ENCODE measurements around the gene NME3.

The NME3 gene

DNA sequence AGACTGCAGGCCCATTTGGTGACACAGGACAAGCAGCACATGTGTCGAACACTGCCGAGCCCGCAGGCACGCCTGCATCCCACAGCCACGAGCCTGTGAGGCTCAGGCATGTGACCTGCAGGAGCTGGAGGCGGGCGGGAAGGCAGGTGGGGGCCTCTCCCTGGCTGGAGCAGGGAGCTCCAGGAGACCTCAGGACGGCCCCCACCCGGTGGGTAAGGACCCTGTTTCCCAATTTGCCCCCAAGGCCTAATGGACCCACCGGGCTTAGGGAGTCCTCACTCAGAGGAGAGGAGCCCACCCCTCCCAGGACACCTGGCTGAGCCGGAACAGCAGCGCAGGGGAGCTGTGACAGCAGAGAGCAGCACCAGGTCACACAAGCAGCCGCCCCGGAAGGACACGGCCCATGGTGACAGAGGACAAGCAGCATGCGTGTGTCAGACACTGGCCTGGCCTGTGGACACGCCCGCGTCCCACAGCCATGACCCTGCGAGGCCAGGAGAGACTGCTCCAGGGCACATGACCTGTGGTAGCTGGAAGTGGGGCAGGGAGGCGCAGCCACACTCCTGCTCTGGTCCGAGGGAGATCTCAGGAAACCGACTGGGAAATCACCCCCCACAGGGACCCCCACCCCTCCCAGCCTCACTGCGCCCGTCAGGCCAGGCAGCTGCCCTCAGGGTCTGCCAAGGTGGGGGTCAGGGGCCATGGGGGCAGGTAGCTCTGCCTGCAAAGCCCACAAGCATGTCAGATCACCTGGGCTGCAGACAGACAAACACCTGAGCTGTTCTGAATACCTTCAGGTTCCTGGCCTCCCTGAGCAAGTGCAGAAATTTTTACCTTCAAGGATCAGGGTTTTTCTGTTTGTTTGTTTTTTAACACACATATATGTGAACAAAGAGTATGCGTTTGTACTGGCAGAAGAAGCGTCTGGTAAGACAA lies 8.7 kb upstream of the NME3 start:
- ATAC-seq (replicated peaks) (no peak), DNase-seq (no peak)
- Mint-ChIP-seq H3K4me3 (peak overlapping the region; percentile 4 to 19), H3K9me3 (no peaks in the 10 kb centered on the region), H3K27me3 (no peaks in the 10 kb centered on the region), H3K4me1 (peaks cover 12 to 33% of the 10 kb centered on the region in 2 donors), H3K36me3 (peaks cover 9 to 12% of the 10 kb centered on the region in 2 donors), H3K27ac (peak overlapping the region; percentile 86)

DNA sequence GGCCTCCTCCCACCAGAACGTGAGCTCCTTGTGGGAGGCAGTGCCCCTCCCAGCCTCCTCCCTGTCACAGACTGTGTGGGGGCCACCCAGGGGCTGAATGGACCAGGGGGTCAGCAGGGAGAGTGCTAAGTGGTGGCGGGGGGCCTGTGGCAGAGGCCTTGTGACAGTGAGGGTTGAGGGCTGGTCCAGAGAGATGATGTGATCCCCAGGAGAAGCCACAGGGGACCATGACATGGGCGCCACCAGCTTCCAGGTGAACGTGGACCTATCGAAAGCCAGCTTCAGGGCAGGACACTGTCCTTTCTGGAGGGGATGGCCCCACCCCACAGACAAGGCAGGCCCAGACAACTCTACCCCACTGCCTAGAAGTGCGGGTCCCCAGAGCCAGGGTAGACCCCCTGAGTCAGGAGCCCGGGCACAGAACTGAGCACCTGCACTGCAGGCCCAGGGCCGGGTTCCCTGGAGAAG lies 7.9 kb upstream of the NME3 start:
- peak overlapping the region; percentile 82 for H3K27ac Mint-ChIP-seq
- DNase-seq, result no peak
- H3K9me3 Mint-ChIP-seq, result no peaks in the 10 kb centered on the region
- no peak for ATAC-seq (replicated peaks)
- H3K36me3 Mint-ChIP-seq, result peaks cover 8 to 12% of the 10 kb centered on the region in 2 donors
- no peaks in the 10 kb centered on the region for H3K27me3 Mint-ChIP-seq
- peak overlapping the region in 1 of 2 donors; percentile 30 for H3K4me3 Mint-ChIP-seq
- peaks cover 11 to 36% of the 10 kb centered on the region in 2 donors for H3K4me1 Mint-ChIP-seq

DNA sequence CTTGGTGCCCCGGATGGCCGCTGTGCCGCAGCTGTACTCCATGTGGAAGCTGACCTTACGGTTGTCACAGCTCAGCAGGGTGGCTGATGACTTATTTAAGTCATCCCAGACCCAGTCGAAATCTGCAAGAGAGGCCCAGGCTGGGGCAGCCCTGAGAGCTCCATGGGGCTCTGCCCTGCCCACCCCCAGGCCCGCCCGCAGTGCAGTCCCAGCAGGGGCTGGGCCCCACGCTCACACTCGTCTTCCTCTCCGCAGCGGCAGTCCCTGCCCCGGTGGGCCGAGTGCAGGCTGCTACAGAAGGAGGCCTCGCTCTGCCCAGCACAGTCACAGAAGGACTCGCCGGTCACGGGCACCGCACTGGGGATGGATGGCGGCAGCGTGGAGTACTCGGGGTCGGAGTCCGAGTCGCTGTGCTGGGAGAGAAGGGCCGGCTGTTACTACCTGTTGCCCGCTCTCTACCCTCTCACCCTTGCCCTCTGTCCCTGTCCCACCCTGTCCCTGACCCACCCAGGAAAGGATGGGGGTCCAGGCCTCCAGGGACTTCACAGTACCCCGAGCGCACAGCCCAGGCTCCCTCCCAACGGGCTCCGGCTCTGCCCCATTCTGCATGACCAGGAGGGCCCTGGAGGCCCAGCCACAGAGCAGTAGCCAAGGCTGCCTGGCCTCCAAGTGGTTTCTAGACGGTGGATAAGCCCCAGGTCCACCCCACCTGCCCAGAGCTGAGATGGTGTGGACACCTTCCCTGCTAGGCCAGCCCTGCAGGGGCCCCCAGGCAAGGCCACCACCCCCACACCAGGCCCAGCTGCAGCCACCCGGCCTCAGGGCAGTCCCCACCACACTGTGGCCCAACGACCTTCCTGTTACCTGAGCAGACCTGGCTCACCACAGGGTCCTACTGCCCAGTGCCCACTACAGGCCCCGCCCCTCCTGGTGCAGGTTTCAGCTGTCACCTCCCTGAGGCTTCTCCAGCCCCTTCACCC lies 7.1 kb upstream of the NME3 start:
- Mint-ChIP-seq H3K27ac (peak overlapping the region; percentile 82), H3K9me3 (no peaks in the 10 kb centered on the region), H3K4me1 (peaks cover 15 to 35% of the 10 kb centered on the region in 2 donors), H3K36me3 (peaks cover 8 to 12% of the 10 kb centered on the region in 2 donors), H3K27me3 (no peaks in the 10 kb centered on the region), H3K4me3 (no peak overlapping the region)
- DNase-seq, result no peak
- no peak for ATAC-seq (replicated peaks)

DNA sequence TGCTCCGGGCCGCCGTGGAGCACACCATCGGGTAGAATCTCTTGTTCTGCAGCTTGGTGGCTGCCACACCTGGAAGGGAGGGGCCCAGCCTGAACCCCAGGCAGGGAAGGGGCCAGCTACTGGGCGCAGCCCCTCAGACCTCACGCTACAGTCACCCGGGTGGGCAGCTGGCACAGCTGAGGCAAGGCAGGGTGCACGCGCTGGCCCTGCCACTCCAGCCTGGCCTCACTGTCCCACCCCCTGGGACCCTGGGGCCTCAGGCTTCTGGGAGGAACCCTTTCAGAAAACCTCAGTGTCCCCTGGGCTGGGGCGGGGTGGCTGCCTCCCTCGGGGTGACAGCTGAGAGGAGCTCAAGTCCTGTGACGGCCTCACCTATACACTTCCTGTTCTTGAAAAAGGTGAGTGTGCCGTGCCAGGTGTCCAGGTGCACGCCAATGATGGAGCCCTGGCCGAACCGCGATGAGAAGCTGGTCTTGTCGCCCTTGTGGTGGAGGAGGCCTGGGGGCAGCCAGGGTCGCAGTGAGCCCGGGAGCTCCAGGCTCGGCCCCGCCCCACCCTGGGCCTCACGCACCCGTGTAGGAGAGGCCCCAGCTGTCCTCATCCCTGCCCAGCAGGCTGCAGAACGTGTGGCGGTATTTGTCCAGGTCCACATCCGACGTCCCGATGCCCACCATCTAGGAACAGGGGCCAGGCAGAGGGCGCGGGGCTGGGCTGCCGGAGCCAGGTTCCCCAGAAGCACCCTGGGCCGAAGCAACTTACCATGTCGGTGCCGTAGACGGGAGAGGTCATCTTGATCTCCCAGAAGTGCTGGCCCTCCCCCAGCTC lies 6.2 kb upstream of the NME3 start:
- ATAC-seq (replicated peaks) (no peak), DNase-seq (no peak)
- Mint-ChIP-seq H3K36me3 (peaks cover 8 to 14% of the 10 kb centered on the region in 2 donors), H3K27me3 (no peaks in the 10 kb centered on the region), H3K4me1 (peaks cover 15 to 35% of the 10 kb centered on the region in 2 donors), H3K27ac (peak overlapping the region; percentile 25), H3K9me3 (no peaks in the 10 kb centered on the region), H3K4me3 (no peak overlapping the region)

DNA sequence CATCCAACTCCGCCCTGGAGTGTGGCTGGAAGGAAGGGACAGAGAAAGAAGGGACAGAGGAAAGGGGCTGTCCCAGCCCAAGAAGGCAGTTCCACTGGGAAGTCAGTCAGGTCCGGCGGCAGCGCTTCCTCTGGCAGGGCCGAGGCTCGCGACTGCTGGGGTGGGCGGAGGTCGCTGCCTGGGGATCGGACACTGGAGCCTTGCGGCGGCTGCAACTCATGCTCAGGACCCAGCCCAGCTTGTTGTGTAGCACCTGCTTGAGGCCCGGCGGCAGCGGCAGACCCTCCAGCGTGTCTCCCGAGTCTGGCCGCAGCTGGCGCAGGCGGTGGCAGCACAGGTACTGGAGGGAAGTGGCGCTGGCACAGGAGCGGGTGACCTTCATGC lies 5.6 kb upstream of the NME3 start:
- peaks cover 13 to 20% of the 10 kb centered on the region in 2 donors for H3K36me3 Mint-ChIP-seq
- no peaks in the 10 kb centered on the region for H3K9me3 Mint-ChIP-seq
- no peaks in the 10 kb centered on the region for H3K27me3 Mint-ChIP-seq
- no peak for ATAC-seq (replicated peaks)
- no peak for DNase-seq
- no peak overlapping the region for H3K27ac Mint-ChIP-seq
- H3K4me1 Mint-ChIP-seq, result peaks cover 19 to 39% of the 10 kb centered on the region in 2 donors
- H3K4me3 Mint-ChIP-seq, result no peak overlapping the region

DNA sequence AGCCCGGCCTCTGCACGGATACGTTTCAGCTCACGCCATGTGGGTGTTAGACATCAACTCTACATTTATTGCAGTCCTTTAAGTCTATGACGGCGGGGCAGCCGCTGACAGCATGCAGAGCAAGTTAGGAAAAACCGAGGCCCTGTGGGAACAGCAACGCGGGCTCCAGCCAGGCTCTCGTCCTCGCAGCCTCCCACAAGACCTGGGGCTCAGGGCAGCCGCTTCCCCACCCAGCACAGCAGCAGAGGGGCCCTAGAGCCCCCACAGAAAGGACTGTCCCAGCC lies 5.3 kb upstream of the NME3 start:
- no peaks in the 10 kb centered on the region for H3K27me3 Mint-ChIP-seq
- H3K36me3 Mint-ChIP-seq, result peaks cover 14 to 20% of the 10 kb centered on the region in 2 donors
- ATAC-seq (replicated peaks) (no peak), DNase-seq (no peak)
- H3K27ac Mint-ChIP-seq, result peak overlapping the region; percentile 31
- H3K4me3 Mint-ChIP-seq, result no peak overlapping the region
- no peaks in the 10 kb centered on the region for H3K9me3 Mint-ChIP-seq
- peaks cover 18 to 39% of the 10 kb centered on the region in 2 donors for H3K4me1 Mint-ChIP-seq

DNA sequence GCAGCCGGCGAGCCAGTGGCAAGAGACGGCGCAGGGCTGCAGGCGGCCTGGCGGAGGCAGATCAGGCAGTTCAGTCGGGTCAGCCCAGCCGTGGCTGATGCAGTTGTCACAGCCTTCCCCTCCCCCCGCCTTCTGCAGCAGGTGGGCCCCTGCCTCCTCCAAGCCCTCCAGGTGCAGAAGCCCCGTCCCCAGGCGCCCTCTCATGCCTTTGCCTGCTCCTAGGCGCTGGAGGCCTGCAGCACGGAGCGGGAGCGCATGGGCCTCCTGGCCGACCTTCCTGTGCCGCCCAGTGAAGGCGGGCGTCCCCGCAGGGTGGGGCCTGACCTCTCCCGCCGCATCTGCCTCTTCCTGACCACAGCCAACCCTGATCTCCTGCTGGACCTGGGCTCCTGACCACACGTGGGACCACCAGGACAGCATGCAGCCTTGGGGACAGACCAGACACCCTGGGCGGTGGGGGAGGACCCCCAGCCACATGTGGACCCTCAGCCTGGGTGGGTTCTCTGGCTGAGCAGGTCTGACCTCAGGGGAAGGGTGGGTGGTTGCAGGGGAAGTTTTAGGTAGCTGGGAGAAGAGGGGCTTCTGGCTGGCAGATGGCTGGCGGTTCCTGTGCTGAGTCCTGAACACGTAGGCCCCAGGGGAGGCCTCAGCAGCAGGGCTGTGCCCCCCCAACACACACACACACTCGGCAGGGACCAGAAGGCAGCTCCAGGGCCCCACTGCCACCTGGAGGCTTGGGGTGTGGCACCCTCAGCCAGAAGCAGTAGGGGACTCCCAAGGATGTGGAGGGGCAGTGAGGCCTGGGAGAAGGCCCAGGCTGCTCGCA lies 4.7 kb upstream of the NME3 start:
- DNase-seq (no peak), ATAC-seq (replicated peaks) (no peak)
- peaks cover 13 to 35% of the 10 kb centered on the region in 2 donors for H3K4me1 Mint-ChIP-seq
- peaks cover 13 to 19% of the 10 kb centered on the region in 2 donors for H3K36me3 Mint-ChIP-seq
- H3K27ac Mint-ChIP-seq, result peak overlapping the region; percentile 31
- H3K27me3 Mint-ChIP-seq, result no peaks in the 10 kb centered on the region
- no peaks in the 10 kb centered on the region for H3K9me3 Mint-ChIP-seq
- H3K4me3 Mint-ChIP-seq, result no peak overlapping the region

DNA sequence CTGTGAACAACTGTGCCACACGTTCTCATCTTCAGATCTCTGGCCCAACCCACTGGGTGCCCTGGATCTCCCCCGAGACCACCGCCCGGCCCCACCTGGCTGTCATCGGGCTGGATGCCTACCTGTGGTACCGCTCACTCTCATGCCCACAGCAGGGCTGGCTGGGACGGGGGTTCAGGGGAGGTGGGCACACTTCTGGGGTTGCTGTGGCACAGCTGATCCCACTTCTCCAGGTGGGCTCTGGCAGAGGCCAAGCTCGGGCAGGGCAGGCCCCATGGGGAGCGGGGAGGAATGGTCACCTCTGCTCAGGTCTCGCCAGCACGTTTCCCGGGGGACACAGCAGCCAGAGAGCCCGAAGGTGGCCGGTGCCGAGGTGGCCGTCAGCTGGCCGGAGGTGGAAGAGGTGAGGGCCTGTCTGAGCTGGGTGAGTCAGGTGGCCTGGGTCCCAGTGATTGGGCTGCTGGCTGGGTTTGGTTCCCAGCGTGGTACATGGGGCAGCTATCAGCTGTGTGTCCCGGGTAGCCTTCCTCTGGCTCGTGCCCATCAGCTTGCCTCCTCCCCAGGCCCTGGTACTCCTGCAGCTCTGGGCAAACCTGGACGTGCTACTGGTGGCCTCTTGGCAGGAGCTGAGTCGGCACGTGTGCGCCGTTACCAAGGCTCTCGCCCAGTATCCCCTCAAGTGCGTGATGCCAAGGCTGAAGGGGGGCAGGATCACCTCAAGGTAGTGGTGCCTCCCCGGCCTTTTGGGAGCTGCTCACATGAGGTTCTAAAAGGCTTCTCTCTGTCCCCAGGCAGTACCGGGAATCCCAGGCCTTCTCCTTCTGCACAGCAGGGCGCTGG lies 3.9 kb upstream of the NME3 start:
- DNase-seq, result no peak
- no peaks in the 10 kb centered on the region for H3K27me3 Mint-ChIP-seq
- H3K27ac Mint-ChIP-seq, result no peak overlapping the region
- no peak for ATAC-seq (replicated peaks)
- no peaks in the 10 kb centered on the region for H3K9me3 Mint-ChIP-seq
- H3K36me3 Mint-ChIP-seq, result peaks cover 17 to 24% of the 10 kb centered on the region in 2 donors
- peaks cover 17 to 33% of the 10 kb centered on the region in 2 donors for H3K4me1 Mint-ChIP-seq
- H3K4me3 Mint-ChIP-seq, result peak overlapping the region in 1 of 2 donors; percentile 50

DNA sequence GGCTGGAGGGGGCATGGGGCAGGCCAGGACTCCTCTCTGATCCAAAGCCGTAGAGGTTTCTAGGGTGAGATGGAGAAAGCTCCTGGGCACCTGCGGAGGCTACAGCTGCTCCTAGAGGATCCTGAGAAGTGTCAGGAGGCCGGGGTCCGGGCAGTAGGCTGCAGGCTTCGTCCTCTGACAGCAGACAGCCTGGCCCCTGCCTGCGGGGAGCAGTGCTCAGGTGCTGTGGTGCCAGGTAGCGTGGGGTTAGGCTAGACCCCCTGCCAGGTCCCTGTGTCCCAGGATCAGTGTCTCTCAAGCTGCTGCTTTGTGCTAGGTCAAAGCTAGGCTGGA lies 3.1 kb upstream of the NME3 start:
- Mint-ChIP-seq H3K4me3 (peak overlapping the region in 1 of 2 donors; percentile 91), H3K4me1 (peaks cover 20 to 35% of the 10 kb centered on the region in 2 donors), H3K36me3 (peaks cover 23 to 27% of the 10 kb centered on the region in 2 donors), H3K9me3 (no peaks in the 10 kb centered on the region), H3K27ac (no peak overlapping the region), H3K27me3 (no peaks in the 10 kb centered on the region)
- ATAC-seq (replicated peaks) (no peak), DNase-seq (no peak)

DNA sequence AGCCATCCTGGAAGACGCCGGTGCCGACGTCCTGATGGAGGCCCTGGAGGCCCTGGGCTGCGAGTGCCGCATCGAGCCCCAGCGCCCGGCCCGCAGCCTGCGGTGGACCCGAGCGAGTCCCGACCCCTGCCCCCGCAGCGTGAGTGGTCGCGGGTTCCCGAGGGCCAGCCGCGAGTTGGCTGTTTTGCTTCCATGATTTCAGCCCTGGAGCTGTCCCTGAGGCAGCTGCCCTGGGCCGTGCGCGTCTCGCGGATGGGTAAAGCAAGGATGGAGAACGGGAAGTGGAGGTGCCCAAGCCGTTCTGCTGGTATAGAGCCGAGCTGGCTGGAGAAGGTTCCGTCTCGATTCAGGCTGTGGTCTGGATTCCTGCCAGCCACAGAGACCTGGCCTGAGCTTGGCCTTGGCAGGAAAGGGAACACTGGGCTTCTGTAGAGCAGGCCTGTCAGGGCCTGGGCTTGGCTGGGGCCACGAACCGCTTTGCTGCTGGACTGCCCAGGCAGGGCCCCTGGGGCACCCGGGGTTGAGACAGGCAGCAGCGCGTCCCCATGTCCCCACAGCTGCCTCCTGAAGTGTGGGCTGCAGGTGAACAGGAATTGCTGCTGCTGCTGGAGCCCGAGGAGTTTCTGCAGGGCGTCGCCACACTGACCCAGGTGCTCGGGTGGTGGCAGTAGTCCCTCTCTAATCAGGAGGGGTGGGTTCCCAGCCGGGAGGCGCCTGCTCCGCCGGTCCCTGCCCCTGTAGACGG lies 2.5 kb upstream of the NME3 start:
- peak; percentile 29 for DNase-seq

DNA sequence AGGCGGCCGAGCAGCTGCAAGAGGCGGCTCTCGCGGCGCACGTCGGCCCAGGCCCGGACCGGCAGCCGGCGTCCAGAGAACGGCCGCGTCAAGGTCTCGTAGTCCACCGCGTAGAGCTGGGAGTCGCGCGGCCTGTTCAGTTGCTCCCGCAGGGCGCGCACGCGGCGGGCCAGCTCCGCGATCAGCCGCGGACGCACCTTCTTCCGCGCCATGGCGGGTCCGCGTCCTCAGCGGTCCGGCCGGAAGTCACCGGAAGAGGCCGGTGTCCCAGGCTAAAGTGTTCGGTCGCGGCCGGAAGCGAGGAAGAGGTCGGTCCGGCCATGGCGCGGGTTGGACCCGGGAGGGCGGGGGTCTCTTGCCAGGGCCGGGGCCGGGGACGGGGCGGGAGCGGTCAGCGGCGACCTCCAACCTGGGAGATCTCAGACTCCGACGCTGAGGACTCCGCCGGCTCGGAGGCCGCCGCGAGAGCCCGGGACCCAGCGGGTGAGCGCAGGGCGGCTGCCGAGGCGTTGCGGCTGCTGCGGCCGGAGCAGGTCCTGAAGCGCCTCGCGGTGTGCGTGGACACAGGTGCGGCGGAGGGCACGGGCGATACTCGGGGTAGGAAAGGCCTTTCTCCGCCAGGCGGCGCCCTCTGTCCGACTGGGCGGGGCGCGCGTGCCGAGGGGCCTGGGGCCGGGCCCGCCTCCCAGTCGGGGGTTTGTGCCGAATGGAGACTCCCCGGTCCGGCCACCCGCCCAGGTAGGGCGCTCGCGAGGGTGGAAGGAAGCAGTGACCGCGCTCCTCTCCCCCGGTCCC lies 1.8 kb upstream of the NME3 start, which contains the start of gene MRPS34:
MRPS34 (minus strand) TSS at position 227 of the 795 bp plus-strand sequence; CDS start at position 212, 15 bp downstream.
- H3K9me3 Mint-ChIP-seq, result no peaks in the 10 kb centered on the region
- ATAC-seq (replicated peaks), result peak; percentile 62 to 69
- H3K4me1 Mint-ChIP-seq, result peaks cover 21 to 46% of the 10 kb centered on the region in 2 donors
- H3K27me3 Mint-ChIP-seq, result no peaks in the 10 kb centered on the region
- H3K36me3 Mint-ChIP-seq, result peaks cover 29 to 30% of the 10 kb centered on the region in 2 donors
- DNase-seq, result peak; percentile 79
- H3K27ac Mint-ChIP-seq, result peak within 1 kb of the TSS; percentile 98
- H3K4me3 Mint-ChIP-seq, result peak within 1 kb of the TSS; percentile 91 to 99

More for the DNA sequence above, 2.5 kb upstream of the NME3 start:
- H3K4me1 Mint-ChIP-seq, result peaks cover 20 to 39% of the 10 kb centered on the region in 2 donors
- peak overlapping the region; percentile 84 for H3K27ac Mint-ChIP-seq
- no peaks in the 10 kb centered on the region for H3K27me3 Mint-ChIP-seq
- H3K36me3 Mint-ChIP-seq, result peaks cover 23 to 24% of the 10 kb centered on the region in 2 donors
- no peaks in the 10 kb centered on the region for H3K9me3 Mint-ChIP-seq
- peak in 1 of 2 donors; percentile 7 for ATAC-seq (replicated peaks)
- H3K4me3 Mint-ChIP-seq, result peak overlapping the region; percentile 91 to 99
